Heart left ventricle (tissue), 13 donors: Measurements from ENCODE around the gene IRX6.

ENCODE experiments used
- POLR2A ChIP-seq, 2 donors: fragments of 450-650 bp; IDR thresholded peaks; one replicate each; pipeline ENCODE4 v1.6.1; 2017; ENCODE audit warnings: antibody characterized with exemption in 2 of 2, mild to moderate bottlenecking in 2 of 2, moderate library complexity in 2 of 2
- TF ChIP-seq, protein P1 (sequence below), 12 donors: fragments of 200-600 bp; sonication (generic) in 4 of 12; IDR thresholded peaks; one replicate each; pipeline versions ENCODE4 v1.5.0 to v1.8.0; 2018 to 2022; ENCODE audit warnings: antibody characterized with exemption in 12 of 12, mild to moderate bottlenecking in 5 of 12
- donor health status: ischemic (EF 13 %, LVEDD 7.1; RV severe dilation, severe dysfunction).
- donor health status: DM: no; HTN: yes; CAD: no.
- donor health status: DM: no; HTN: no; CAD: no.
- donor health status: ischemic (EF 25% LVEDD 6.9; RV normal size, moderate dysfunction).
- donor health status: ischemic (EF 25% LVEDD 5.7; RV mildly dilated, moderate dysfunction).
- donor health status: ischemic (EF 35%, LVEDD 5.7; RV mildly dilated, moderate dysfunction).
- donor health status: nonischemic (EF 11% LVEDD 7.7; RV severe dilation, severe dysfunction).
- donor health status: DM: yes; HTN: yes; CAD: no.
- donor health status: PGD.
- donor health status: ischemic (EF 29% LVEDD 5.4; RV normal size, mild dysfunction).
- donor health status: nonischemic (EF 23%, LVEDD 6.1; RV moderate dilation, normal function).

- TF ChIP-seq, protein P1, sequence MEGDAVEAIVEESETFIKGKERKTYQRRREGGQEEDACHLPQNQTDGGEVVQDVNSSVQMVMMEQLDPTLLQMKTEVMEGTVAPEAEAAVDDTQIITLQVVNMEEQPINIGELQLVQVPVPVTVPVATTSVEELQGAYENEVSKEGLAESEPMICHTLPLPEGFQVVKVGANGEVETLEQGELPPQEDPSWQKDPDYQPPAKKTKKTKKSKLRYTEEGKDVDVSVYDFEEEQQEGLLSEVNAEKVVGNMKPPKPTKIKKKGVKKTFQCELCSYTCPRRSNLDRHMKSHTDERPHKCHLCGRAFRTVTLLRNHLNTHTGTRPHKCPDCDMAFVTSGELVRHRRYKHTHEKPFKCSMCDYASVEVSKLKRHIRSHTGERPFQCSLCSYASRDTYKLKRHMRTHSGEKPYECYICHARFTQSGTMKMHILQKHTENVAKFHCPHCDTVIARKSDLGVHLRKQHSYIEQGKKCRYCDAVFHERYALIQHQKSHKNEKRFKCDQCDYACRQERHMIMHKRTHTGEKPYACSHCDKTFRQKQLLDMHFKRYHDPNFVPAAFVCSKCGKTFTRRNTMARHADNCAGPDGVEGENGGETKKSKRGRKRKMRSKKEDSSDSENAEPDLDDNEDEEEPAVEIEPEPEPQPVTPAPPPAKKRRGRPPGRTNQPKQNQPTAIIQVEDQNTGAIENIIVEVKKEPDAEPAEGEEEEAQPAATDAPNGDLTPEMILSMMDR (IDR thresholded peaks at IDR 0.05), result no peak
- no peak for TF ChIP-seq POLR2A (IDR thresholded peaks at IDR 0.05)
Observed at GRCh38 chr16:55367301-55367811, 43.4 kb downstream of the IRX6 start.
